Heart right ventricle (tissue), 16 donors: Measurements from ENCODE around the gene NPHP3. TPM values are rescaled to one million over a fixed set of nuclear protein-coding genes. Genes with fewer than 3 reads are reported as not detected.

ENCODE experiments used
- ATAC-seq, 8 donors: fragments of 200-7000 bp; cut with Tn5 transposase; one replicate each; pipeline ENCODE4 v1.9.1; 2020; ENCODE audit warnings: mild to moderate bottlenecking in 8 of 8, moderate library complexity in 8 of 8, moderate number of reproducible peaks in 1 of 8
- DNase-seq, 2 donors: peaks; one replicate each; pipeline ENCODE4 v3.0.0-alpha.2; 2020
- H3K27ac ChIP-seq, 10 donors: fragments of 200-600 bp; sonication (generic) in 2 of 10; one replicate each; pipeline versions ENCODE4 v1.5.0 to v1.8.0; 2020 to 2022; ENCODE audit warnings: mild to moderate bottlenecking in 3 of 10
- H3K27me3 ChIP-seq, 7 donors: fragments of 200-600 bp; one replicate each; pipeline ENCODE4 v1.8.0; 2021 to 2022; ENCODE audit warnings: mild to moderate bottlenecking in 2 of 7
- H3K36me3 ChIP-seq, 9 donors: fragments of 200-600 bp; sonication (generic) in 1 of 9; one replicate each; pipeline versions ENCODE4 v1.5.0 to v1.8.0; 2020 to 2022; ENCODE audit warnings: mild to moderate bottlenecking in 2 of 9
- H3K4me1 ChIP-seq, 9 donors: fragments of 200-600 bp; sonication (generic) in 1 of 9; one replicate each; pipeline versions ENCODE4 v1.5.0 to v1.8.0; 2020 to 2022; ENCODE audit warnings: mild to moderate bottlenecking in 4 of 9
- H3K4me3 ChIP-seq, 10 donors: fragments of 200-600 bp; sonication (generic) in 2 of 10; one replicate each; pipeline versions ENCODE4 v1.5.0 to v1.8.0; 2020 to 2022; ENCODE audit warnings: mild to moderate bottlenecking in 7 of 10, moderate library complexity in 2 of 10
- H3K9me3 ChIP-seq, 11 donors: fragments of 200-600 bp in 10 of 11; sonication (generic) in 2 of 11; one replicate each; pipeline versions ENCODE4 v1.5.0 to v1.8.0; 2013 to 2022; ENCODE audit warnings: mild to moderate bottlenecking in 2 of 11, control low read depth in 1 of 11, moderate library complexity in 1 of 11
- CTCF ChIP-seq, 9 donors: fragments of 200-600 bp; sonication (generic) in 2 of 9; IDR thresholded peaks; one replicate each; pipeline versions ENCODE4 v1.5.0 to v1.8.0; 2021 to 2022; ENCODE audit warnings: antibody characterized with exemption in 9 of 9, mild to moderate bottlenecking in 5 of 9, moderate library complexity in 1 of 9
- WGBS, 2 donors: extraction: QIAGEN DNeasy Blood & Tissue Kit; methylation state at CpG; one replicate each; pipeline ENCODE4 v1.1.7; 2013; ENCODE audit warnings: inconsistent platforms in 1 of 2; 5-methylcytosine and 5-hydroxymethylcytosine counted together
- intact Hi-C, 10 donors: fragments of 100-400 bp; cut with DNase I; formaldehyde crosslinking; loops; one replicate each; pipeline versions ENCODE4 v1.11.1 to v1.14.2; 2022
- polyA plus RNA-seq, 2 donors: library from polyadenylated mRNA; stranded (reverse); fragments of 200-250 nt; gene quantifications; one replicate each; pipeline ENCODE4 v1.2.3, GENCODE V29; 2013
- total RNA-seq, 10 donors: library from RNA; stranded (reverse); fragmentation: NEBNext Ultra II Directional in 3 of 10; extraction: Animal tissue kit (Norgen Biotek cat#: 25700) in 3 of 10; gene quantifications; one replicate each; pipeline versions ENCODE4 v1.2.1 to v1.2.4, GENCODE V29; 2021 to 2023
- donor health status: Arrhythmogenic right ventricular cardiomyopathy.
- donor health status: ischemic (EF 13 %, LVEDD 7.1; RV severe dilation, severe dysfunction).
- donor health status: healthy with polysubstance abuse.
- donor health status: DM: no; HTN: yes; CAD: no.
- donor health status: DM: no; HTN: no; CAD: no.
- donor health status: ischemic (EF 25% LVEDD 6.9; RV normal size, moderate dysfunction).
- donor health status: ischemic (EF 25% LVEDD 5.7; RV mildly dilated, moderate dysfunction).
- donor health status: healthy.
- donor health status: DM: yes; HTN: yes; CAD: no.
- donor health status: Ischemic cardiomyopathy.
- donor health status: ischemic (EF 35%, LVEDD 5.7; RV mildly dilated, moderate dysfunction).
- donor health status: nonischemic (EF 11% LVEDD 7.7; RV severe dilation, severe dysfunction).
- donor health status: DM: yes; HTN: yes; CAD: no.
- donor health status: PGD.
- donor health status: ischemic (EF 29% LVEDD 5.4; RV normal size, mild dysfunction).
- donor health status: nonischemic (EF 23%, LVEDD 6.1; RV moderate dilation, normal function).

Gene NPHP3
- total and polyA plus RNA-seq, 12 donors, result 3.8 to 21.3 (median 10.2) TPM

GRCh38 chr3:132659365-132660051 is 62.7 kb downstream of the NPHP3 start, which contains the start of gene ACAD11:
Gene ACAD11, minus strand, starts transcription at chr3:132659809. Its CDS starts 58 bp downstream, at chr3:132659751.
- Histone ChIP-seq H3K4me1 (peaks cover 2 to 85% (median 64%) of the 10 kb centered on the region in 9 donors), H3K9me3 (no peaks in the 10 kb centered on the region), H3K27ac (peak within 1 kb of the TSS; percentile 80 to 97 (median 94)), H3K36me3 (peaks cover 0 to 4% (median 0%) of the 10 kb centered on the region in 9 donors), H3K27me3 (no peaks in the 10 kb centered on the region), H3K4me3 (peak within 1 kb of the TSS; percentile 81 to 94 (median 90))
- intact Hi-C loops, result loop anchor here in 4 of 10 donors (5.0 to 10.0 kb wide), 3 partner anchors 55 to 63 kb away; partner anchors contain the start of gene NPHP3 (in 1 of the 4)
- peak; percentile 80 to 91 (median 86) for ATAC-seq
- peak; percentile 66 to 70 for DNase-seq
- WGBS, 2 donors, result 0 to 1% methylated on average over 34 of the region's 34 CpGs
- peak; percentile 31 to 78 (median 59) for TF ChIP-seq CTCF (IDR thresholded peaks at IDR 0.05)

GRCh38 chr3:132659000-132659364 is 63.2 kb downstream of the NPHP3 start:
- 2 to 3% methylated on average over 7 of the region's 7 CpGs for WGBS, 2 donors
- H3K9me3 ChIP-seq, result no peaks in the 10 kb centered on the region
- H3K27ac ChIP-seq, result peak overlapping the region; percentile 80 to 97 (median 94)
- DNase-seq (peak in 1 of 2 donors; percentile 18), ATAC-seq (peak in 4 of 8 donors; percentile 9 to 29 (median 19))
- intact Hi-C loops, result no loop called here
- H3K27me3 ChIP-seq, result no peaks in the 10 kb centered on the region
- H3K36me3 ChIP-seq, result peaks cover 0 to 4% (median 0%) of the 10 kb centered on the region in 9 donors
- peak overlapping the region; percentile 81 to 94 (median 90) for H3K4me3 ChIP-seq
- TF ChIP-seq CTCF (IDR thresholded peaks at IDR 0.05), result no peak
- H3K4me1 ChIP-seq, result peaks cover 2 to 85% (median 69%) of the 10 kb centered on the region in 9 donors

DNA sequence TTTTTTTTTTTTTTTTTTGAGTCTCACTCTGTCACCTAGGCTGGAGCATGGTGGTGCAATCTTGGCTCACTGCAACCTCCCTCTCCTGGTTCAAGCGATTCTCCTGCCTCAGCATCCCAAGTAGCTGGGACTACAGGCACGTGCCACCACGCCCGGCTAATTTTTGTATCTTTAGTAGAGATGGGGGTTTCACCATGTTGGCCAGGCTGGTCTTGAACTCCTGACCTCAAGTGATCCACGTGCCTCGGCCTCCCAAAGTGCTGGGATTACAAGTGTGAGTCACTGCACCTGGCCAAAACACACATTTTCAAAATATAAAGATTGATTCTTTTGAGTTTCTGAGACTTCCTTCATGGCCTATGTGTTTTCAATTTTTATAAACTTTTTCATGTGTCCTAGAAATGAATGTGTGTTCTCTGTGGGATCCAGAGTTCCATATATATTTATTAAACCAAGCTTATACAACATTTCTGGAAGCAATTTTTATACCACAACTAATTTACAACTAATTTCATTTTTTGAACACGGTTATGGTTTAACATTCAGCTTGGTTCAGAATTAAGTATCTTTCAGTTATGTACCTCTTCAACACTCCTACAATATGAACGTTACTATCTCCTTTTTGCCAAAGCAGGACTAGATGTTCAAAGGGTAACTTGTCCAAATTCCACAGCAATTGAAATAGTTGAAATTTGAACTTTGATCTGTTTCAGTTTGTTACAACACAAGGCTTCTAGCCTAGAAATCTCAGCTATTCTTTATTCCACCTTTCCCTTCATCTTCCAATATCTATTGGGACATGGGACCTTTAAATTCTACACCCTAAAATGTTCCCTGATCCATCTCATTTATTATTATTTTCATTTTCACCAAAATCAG is 64.1 kb downstream of the NPHP3 start:
- intact Hi-C loops, result no loop called here
- no peak for DNase-seq
- H3K9me3 ChIP-seq, result no peaks in the 10 kb centered on the region
- peaks cover 2 to 85% (median 68%) of the 10 kb centered on the region in 9 donors for H3K4me1 ChIP-seq
- peak overlapping the region in 7 of 10 donors; percentile 81 to 94 (median 90) for H3K4me3 ChIP-seq
- 90 to 91% methylated on average over 8 of the region's 8 CpGs for WGBS, 2 donors
- no peaks in the 10 kb centered on the region for H3K27me3 ChIP-seq
- no peak for TF ChIP-seq CTCF (IDR thresholded peaks at IDR 0.05)
- no peak for ATAC-seq
- peaks cover 0 to under 1% (median 0%) of the 10 kb centered on the region in 9 donors for H3K36me3 ChIP-seq
- peak overlapping the region in 7 of 10 donors; percentile 89 to 97 (median 95) for H3K27ac ChIP-seq

DNA sequence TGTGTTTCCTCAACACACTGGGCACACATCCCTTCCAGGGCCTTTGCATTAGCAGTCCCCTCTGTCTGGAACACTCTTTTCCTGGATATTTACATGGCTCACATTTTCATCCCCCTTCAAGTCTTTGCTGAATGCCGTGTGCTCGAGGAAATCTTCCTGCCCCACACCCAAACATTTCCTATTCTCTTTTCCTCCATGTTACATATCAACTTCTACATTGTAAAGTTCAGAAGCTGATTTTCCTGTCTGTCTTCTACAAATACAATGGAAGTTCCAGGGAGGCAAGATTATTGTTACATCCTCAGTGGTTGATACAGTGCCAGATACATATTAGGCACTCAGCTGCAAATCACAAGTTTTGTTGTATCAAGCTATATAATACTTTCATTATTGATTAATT is 66.7 kb downstream of the NPHP3 start:
- Histone ChIP-seq H3K27me3 (no peaks in the 10 kb centered on the region), H3K36me3 (no peaks in the 10 kb centered on the region), H3K4me3 (no peak overlapping the region), H3K9me3 (no peaks in the 10 kb centered on the region), H3K4me1 (peaks cover 0 to 81% (median 57%) of the 10 kb centered on the region in 9 donors), H3K27ac (peak overlapping the region in 8 of 10 donors; percentile 0 to 73 (median 20))
- TF ChIP-seq CTCF (IDR thresholded peaks at IDR 0.05), result no peak
- ATAC-seq (no peak), DNase-seq (no peak)
- 66 to 87% methylated on average over 2 of the region's 2 CpGs for WGBS, 2 donors
- intact Hi-C loops, result no loop called here
